HG03520 (cell line): ENCODE data around the gene METTL5.
"Not testable (repeated sequence)": the region's sequence is repeated elsewhere in the genome, so short reads cannot be mapped to it uniquely, and the experiment has no call there.

ENCODE experiments used
- ATAC-seq: cut with Tn5 transposase; IDR thresholded peaks from one replicate; pipeline ENCODE4 v1.9.1; 2021; ENCODE audit warnings: mild to moderate bottlenecking, moderate library complexity; ENCODE audit not compliant: unreplicated experiment

The METTL5 gene

GRCh38 chr2:169834401-169834800 lies 9.7 kb upstream of the METTL5 start:
- no peak for ATAC-seq

- ATAC-seq: no peak
These were observed 3.6 kb upstream of the METTL5 start for GRCh38 chr2:169828141-169828811.

GRCh38 chr2:169827272-169828140 lies 2.8 kb upstream of the METTL5 start, which contains the start of gene UBR3:
TSS of gene UBR3 (plus strand) at chr2:169827454. CDS start at chr2:169827508, 54 bp downstream.
- peak; percentile 74 for ATAC-seq

GRCh38 chr2:169823996-169824372 lies 721 bp downstream of the METTL5 start:
- no peak for ATAC-seq

GRCh38 chr2:169822785-169823392 lies 1.8 kb downstream of the METTL5 start:
- no peak for ATAC-seq

- ATAC-seq: no peak
These were observed 2.7 kb downstream of the METTL5 start for GRCh38 chr2:169822036-169822435.

- not testable (repeated sequence) for ATAC-seq
These were observed 4.6 kb downstream of the METTL5 start for GRCh38 chr2:169820101-169820500.

GRCh38 chr2:169819106-169819505 lies 5.6 kb downstream of the METTL5 start:
- no peak for ATAC-seq

GRCh38 chr2:169818241-169818640 lies 6.5 kb downstream of the METTL5 start:
- ATAC-seq: no peak

- not testable (repeated sequence) for ATAC-seq
These were observed 7.3 kb downstream of the METTL5 start for GRCh38 chr2:169817369-169817768.

- not testable (repeated sequence) for ATAC-seq
These were observed 7.7 kb downstream of the METTL5 start for GRCh38 chr2:169816961-169817360.

GRCh38 chr2:169815849-169816248 lies 8.9 kb downstream of the METTL5 start:
- no peak for ATAC-seq

- no peak for ATAC-seq
These were observed 16.5 kb downstream of the METTL5 start for GRCh38 chr2:169808221-169808620.

- ATAC-seq: no peak
These were observed 18.1 kb downstream of the METTL5 start for GRCh38 chr2:169806586-169806985.

- no peak for ATAC-seq
These were observed 21.2 kb downstream of the METTL5 start for GRCh38 chr2:169803480-169803879.

GRCh38 chr2:169798718-169799592 lies 25.8 kb downstream of the METTL5 start, which contains the start of gene SSB:
TSS of gene SSB (plus strand) at chr2:169798871. CDS start at chr2:169800961, 2,090 bp downstream.
- peak; percentile 94 for ATAC-seq

GRCh38 chr2:169798397-169798717 lies 26.3 kb downstream of the METTL5 start:
- no peak for ATAC-seq

GRCh38 chr2:169797601-169798000 lies 27.1 kb downstream of the METTL5 start:
- ATAC-seq: no peak

- no peak for ATAC-seq
These were observed 28.3 kb downstream of the METTL5 start for GRCh38 chr2:169796441-169796840.

- no peak for ATAC-seq
These were observed 29.5 kb downstream of the METTL5 start for GRCh38 chr2:169795181-169795580.

- no peak for ATAC-seq
These were observed 34.1 kb downstream of the METTL5 start for GRCh38 chr2:169790581-169790980.
